Endothelial cell (in vitro differentiated cells): ENCODE data around the gene SBF1. TPM values are rescaled to one million over a fixed set of nuclear protein-coding genes. Genes with fewer than 3 reads are reported as not detected.
A peak's percentile ranks its signal among the peaks of the same experiment; 100 is the strongest.

Source experiments
- DNase-seq: peaks from one replicate; pipeline ENCODE4 v3.0.0; 2021; ENCODE audit warnings: low spot score
- H3K27ac Mint-ChIP-seq: one replicate; pipeline ENCODE4 v1.8.0; 2021; ENCODE audit warnings: mixed read lengths, inconsistent platforms; ENCODE audit not compliant: unreplicated experiment
- H3K27me3 Mint-ChIP-seq: one replicate; pipeline ENCODE4 v1.8.0; 2021; ENCODE audit warnings: mild to moderate bottlenecking, moderate library complexity, mixed read lengths, inconsistent platforms; ENCODE audit not compliant: unreplicated experiment
- H3K36me3 Mint-ChIP-seq: one replicate; pipeline ENCODE4 v1.8.0; 2021; ENCODE audit warnings: mild to moderate bottlenecking, low read depth, mixed read lengths, inconsistent platforms; ENCODE audit not compliant: unreplicated experiment
- H3K4me1 Mint-ChIP-seq: one replicate; pipeline ENCODE4 v1.8.0; 2021; ENCODE audit warnings: mild to moderate bottlenecking, mixed read lengths, inconsistent platforms; ENCODE audit not compliant: unreplicated experiment
- H3K4me3 Mint-ChIP-seq: one replicate; pipeline ENCODE4 v1.8.0; 2021; ENCODE audit warnings: mild to moderate bottlenecking, mixed read lengths, inconsistent platforms; ENCODE audit not compliant: unreplicated experiment
- H3K9me3 Mint-ChIP-seq: one replicate; pipeline ENCODE4 v1.8.0; 2021; ENCODE audit warnings: mixed read lengths, inconsistent platforms; ENCODE audit not compliant: unreplicated experiment
- CTCF ChIP-seq: fragments of 200-600 bp; sonication (generic); IDR thresholded peaks from one replicate; pipeline ENCODE4 v1.5.0; 2021; ENCODE audit warnings: antibody characterized with exemption; ENCODE audit not compliant: unreplicated experiment
- total RNA-seq: library from RNA; stranded (reverse); fragmentation: NEBNext Ultra II Directional; extraction: Animal tissue kit (Norgen Biotek cat#: 25700); gene quantifications from one replicate; pipeline ENCODE4 v1.2.1, GENCODE V29; 2021; ENCODE audit not compliant: unreplicated experiment

SBF1 gene
- total RNA-seq, 1 donor from 2014 or later, result 76.7 TPM

- no peak overlapping the region for H3K27ac Mint-ChIP-seq
- peaks cover 2% of the 10 kb centered on the region for H3K27me3 Mint-ChIP-seq
- peak; percentile 59 for TF ChIP-seq CTCF
- no peaks in the 10 kb centered on the region for H3K36me3 Mint-ChIP-seq
- peak; percentile 73 for DNase-seq
- no peak overlapping the region for H3K4me3 Mint-ChIP-seq
- H3K9me3 Mint-ChIP-seq, result no peaks in the 10 kb centered on the region
- H3K4me1 Mint-ChIP-seq, result no peaks in the 10 kb centered on the region
Measured at GRCh38 chr22:50498322-50498890, 23.6 kb upstream of the SBF1 start.

- Mint-ChIP-seq H3K27me3 (peaks cover 2% of the 10 kb centered on the region), H3K9me3 (no peaks in the 10 kb centered on the region), H3K27ac (no peak overlapping the region), H3K4me3 (no peak overlapping the region), H3K36me3 (no peaks in the 10 kb centered on the region), H3K4me1 (no peaks in the 10 kb centered on the region)
- DNase-seq, result no peak
- TF ChIP-seq CTCF, result no peak
Measured at GRCh38 chr22:50497093-50497492, 22.3 kb upstream of the SBF1 start.

GRCh38 chr22:50490531-50491308, 15.9 kb upstream of the SBF1 start:
- DNase-seq, result peak; percentile 41
- Mint-ChIP-seq H3K4me3 (no peak overlapping the region), H3K9me3 (no peaks in the 10 kb centered on the region), H3K4me1 (peaks cover 7% of the 10 kb centered on the region), H3K27ac (peak overlapping the region; percentile 57), H3K36me3 (no peaks in the 10 kb centered on the region), H3K27me3 (peaks cover 8% of the 10 kb centered on the region)
- TF ChIP-seq CTCF, result no peak

- no peaks in the 10 kb centered on the region for H3K9me3 Mint-ChIP-seq
- H3K4me1 Mint-ChIP-seq, result peaks cover 7% of the 10 kb centered on the region
- H3K27ac Mint-ChIP-seq, result no peak overlapping the region
- no peaks in the 10 kb centered on the region for H3K36me3 Mint-ChIP-seq
- DNase-seq, result no peak
- no peak overlapping the region for H3K4me3 Mint-ChIP-seq
- no peak for TF ChIP-seq CTCF
- H3K27me3 Mint-ChIP-seq, result peaks cover 9% of the 10 kb centered on the region
Measured at GRCh38 chr22:50489363-50490243, 14.8 kb upstream of the SBF1 start.
